LNCaP clone FGC (cell line): ENCODE results near the gene CAAP1.
"Not testable (repeated sequence)": the region's sequence is repeated elsewhere in the genome, so short reads cannot be mapped to it uniquely, and the experiment has no call there.

Experiments used
- DNase-seq: peaks from one replicate; pipeline ENCODE4 v3.0.0-alpha.2; 2011; ENCODE audit warnings: low read depth
- H3K4me3 ChIP-seq: 2 replicates; pipeline ENCODE4 v1.5.1; 2011; ENCODE audit warnings: mild to moderate bottlenecking, low read depth, low read length, control low read depth
- CTCF ChIP-seq: IDR thresholded peaks from 2 replicates; pipeline ENCODE4 v1.5.1; 2012; ENCODE audit warnings: mild to moderate bottlenecking; ENCODE audit not compliant: control insufficient read depth, insufficient read depth; ENCODE audit errors: extremely low read depth

The CAAP1 gene

GRCh38 chr9:26850995-26851394 lies 41.6 kb downstream of the CAAP1 start:
- no peak for DNase-seq
- TF ChIP-seq CTCF = no peak
- H3K4me3 ChIP-seq = no peak overlapping the region

GRCh38 chr9:26833792-26834191 lies 58.8 kb downstream of the CAAP1 start:
- no peak for TF ChIP-seq CTCF
- H3K4me3 ChIP-seq = no peak overlapping the region
- no peak for DNase-seq

- H3K4me3 ChIP-seq, DNase-seq: not testable (repeated sequence)
Measured at GRCh38 chr9:26828391-26828955, 64.1 kb downstream of the CAAP1 start.

GRCh38 chr9:26814799-26815198 lies 77.8 kb downstream of the CAAP1 start:
- no peak overlapping the region for H3K4me3 ChIP-seq
- no peak for DNase-seq
- TF ChIP-seq CTCF = no peak

GRCh38 chr9:26813247-26813646 lies 79.4 kb downstream of the CAAP1 start:
- no peak overlapping the region for H3K4me3 ChIP-seq
- TF ChIP-seq CTCF = no peak
- no peak for DNase-seq

GRCh38 chr9:26812217-26812616 lies 80.4 kb downstream of the CAAP1 start:
- DNase-seq = no peak
- no peak for TF ChIP-seq CTCF
- no peak overlapping the region for H3K4me3 ChIP-seq

- no peak overlapping the region for H3K4me3 ChIP-seq
- TF ChIP-seq CTCF = no peak
- DNase-seq = no peak
Measured at GRCh38 chr9:26811106-26811505, 81.5 kb downstream of the CAAP1 start.
